ENCODE results near the gene UBE2Q2. TPM values are rescaled to one million over a fixed set of nuclear protein-coding genes. Genes with fewer than 3 reads are reported as not detected.

The UBE2Q2 gene
- total and polyA plus RNA-seq, 9 of the 15 experiments (the other 6 are each of a cell fraction or from before 2014, with no cell fraction given) = 6.2 to 24.0 (median 16.2) TPM

- TF ChIP-seq NBN (IDR thresholded peaks at IDR 0.05; ENCODE audit: low read depth) = no peak
- TF ChIP-seq ZNF311 (CRISPR knock-in tag; IDR thresholded peaks at IDR 0.05) = no peak
- TF ChIP-seq BCL6 (CRISPR knock-in tag; IDR thresholded peaks at IDR 0.05) = no peak
- TF ChIP-seq GABPB1 (CRISPR knock-in tag; IDR thresholded peaks at IDR 0.05) = peak; percentile 66
- no peak for TF ChIP-seq ZSCAN32 (CRISPR knock-in tag; IDR thresholded peaks at IDR 0.05)
- TF ChIP-seq NCOA2 (IDR thresholded peaks at IDR 0.05; ENCODE audit: partially characterized antibody in 2 of 2) = no peak
- TF ChIP-seq FOXP4 (CRISPR knock-in tag; IDR thresholded peaks at IDR 0.05; ENCODE audit: borderline replicate concordance) = peak; percentile 25; the same call in 1 of the 2 replicates
- no peak for TF ChIP-seq MAFK (IDR thresholded peaks at IDR 0.05; ENCODE audit: low read length)
- TF ChIP-seq ZNF75A (CRISPR knock-in tag; IDR thresholded peaks at IDR 0.05) = no peak
- TF ChIP-seq PHB2 (IDR thresholded peaks at IDR 0.05; ENCODE audit: low read depth) = no peak; the same call in 1 of the 2 replicates
- TF ChIP-seq U2AF1 (optimal IDR thresholded peaks at IDR 0.05; ENCODE audit: low read depth, low read length) = peak; percentile 13
- peak; percentile 67 for TF ChIP-seq FOXJ2 (tag; IDR thresholded peaks at IDR 0.05)
- no peak for TF ChIP-seq JUN (IDR thresholded peaks at IDR 0.05; ENCODE audit: borderline replicate concordance, low read depth, low read length)
- TF ChIP-seq JUN (CRISPR knock-in tag; IDR thresholded peaks at IDR 0.05; ENCODE audit: borderline replicate concordance) = no peak
- TF ChIP-seq, protein P1, sequence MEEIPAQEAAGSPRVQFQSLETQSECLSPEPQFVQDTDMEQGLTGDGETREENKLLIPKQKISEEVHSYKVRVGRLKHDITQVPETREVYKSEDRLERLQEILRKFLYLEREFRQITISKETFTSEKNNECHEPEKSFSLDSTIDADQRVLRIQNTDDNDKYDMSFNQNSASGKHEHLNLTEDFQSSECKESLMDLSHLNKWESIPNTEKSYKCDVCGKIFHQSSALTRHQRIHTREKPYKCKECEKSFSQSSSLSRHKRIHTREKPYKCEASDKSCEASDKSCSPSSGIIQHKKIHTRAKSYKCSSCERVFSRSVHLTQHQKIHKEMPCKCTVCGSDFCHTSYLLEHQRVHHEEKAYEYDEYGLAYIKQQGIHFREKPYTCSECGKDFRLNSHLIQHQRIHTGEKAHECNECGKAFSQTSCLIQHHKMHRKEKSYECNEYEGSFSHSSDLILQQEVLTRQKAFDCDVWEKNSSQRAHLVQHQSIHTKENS (CRISPR knock-in tag; IDR thresholded peaks at IDR 0.05) = no peak
- no peak for TF ChIP-seq SP1 (CRISPR knock-in tag; IDR thresholded peaks at IDR 0.05)
- peak; percentile 88 for TF ChIP-seq ETS1 (conservative IDR thresholded peaks at IDR 0.05; ENCODE audit: control insufficient read depth, low read depth, low read length)
- TF ChIP-seq, protein P2, sequence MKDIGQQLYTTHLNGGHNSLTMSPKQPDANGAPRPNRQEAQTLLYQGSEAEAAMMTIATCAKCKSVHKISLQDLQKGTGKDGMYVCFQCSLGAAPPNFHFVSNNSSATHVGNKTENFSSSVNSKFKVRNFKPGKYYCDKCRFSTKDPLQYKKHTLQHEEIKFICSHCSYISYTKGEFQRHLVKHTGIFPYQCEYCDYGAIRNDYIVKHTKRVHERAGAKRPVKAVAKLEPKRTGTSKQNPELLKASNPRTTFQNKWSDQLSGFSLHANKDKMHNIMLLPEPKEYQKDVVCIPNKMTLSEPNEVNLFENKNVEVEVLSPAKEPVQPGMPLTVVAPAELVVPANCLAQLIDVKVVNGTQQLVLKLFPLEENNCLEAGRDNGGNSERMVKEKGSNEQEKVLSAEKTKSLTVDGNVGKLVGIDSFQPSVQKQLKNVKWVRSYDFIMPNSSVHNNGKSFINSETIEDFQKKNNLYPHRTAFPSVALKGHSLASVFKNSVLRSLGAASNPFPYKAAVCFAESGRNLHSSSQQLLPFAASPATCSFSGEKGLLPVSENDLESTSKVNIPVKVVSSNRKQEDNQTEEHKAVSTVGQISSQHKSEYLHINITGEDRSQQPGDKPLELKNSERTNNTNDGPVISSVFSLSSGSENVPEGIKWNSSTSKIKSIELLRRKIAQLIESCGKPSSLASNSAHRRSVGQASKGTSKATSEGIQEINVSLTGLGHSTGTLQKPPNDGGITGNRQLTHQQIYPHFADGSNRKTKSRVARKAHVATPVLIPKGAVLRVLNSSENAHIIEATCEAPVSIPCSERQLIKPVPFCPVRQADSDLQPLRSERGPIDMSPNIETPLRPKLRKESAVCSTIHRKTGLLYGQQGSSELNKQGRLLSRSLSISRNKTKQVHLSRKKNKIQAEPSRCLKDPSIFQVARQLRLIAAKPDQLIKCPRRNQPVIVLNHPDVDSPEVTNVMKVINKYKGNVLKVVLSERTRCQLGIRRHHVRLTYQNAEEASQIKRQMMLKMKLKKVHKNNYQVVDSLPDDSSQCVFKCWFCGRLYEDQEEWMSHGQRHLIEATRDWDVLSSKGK (CRISPR knock-in tag; IDR thresholded peaks at IDR 0.05) = no peak
These were observed at the start of gene UBE2Q2 (continued) for GRCh38 chr15:75842722-75843677.

Data from K562 (cell line).